ENCODE data around the gene FRY.

Gene FRY

GRCh38 chr13:32315238-32316027 lies 283.9 kb downstream of the FRY start, which contains the start of the genes BRCA2 and ZAR1L:
BRCA2 (plus strand) TSS chr13:32315508; CDS start chr13:32316461, 953 bp downstream.
ZAR1L (minus strand) TSS chr13:32315363; CDS start chr13:32311925, 3,438 bp downstream.
- peak; percentile 37 for DNase-seq

- no peak for DNase-seq
These were observed 284.4 kb downstream of the FRY start for GRCh38 chr13:32316028-32316339.

GRCh38 chr13:32316501-32316900 lies 284.9 kb downstream of the FRY start:
- no peak for DNase-seq

- DNase-seq, result no peak
These were observed 286.3 kb downstream of the FRY start for GRCh38 chr13:32317716-32318465.

GRCh38 chr13:32320528-32320927 lies 289.0 kb downstream of the FRY start:
- no peak for DNase-seq

- no peak for DNase-seq
These were observed 292.3 kb downstream of the FRY start for GRCh38 chr13:32323912-32324311.

- no peak for DNase-seq
These were observed 298.9 kb downstream of the FRY start for GRCh38 chr13:32330441-32330840.

GRCh38 chr13:32334671-32335070 lies 303.1 kb downstream of the FRY start:
- DNase-seq, result no peak

GRCh38 chr13:32340914-32341313 lies 309.3 kb downstream of the FRY start:
- no peak for DNase-seq

- DNase-seq, result no peak
These were observed 316.1 kb downstream of the FRY start for GRCh38 chr13:32347651-32348050.
